IMR-90 (cell line): ENCODE data around the gene USP36. TPM values are rescaled to one million over a fixed set of nuclear protein-coding genes. Genes with fewer than 3 reads are reported as not detected.
A peak's percentile ranks its signal among the peaks of the same experiment; 100 is the strongest.

Source experiments
- BHLHE40 ChIP-seq: fragments of 150-350 bp; IDR thresholded peaks from 2 replicates; pipeline ENCODE4 v1.6.1; 2016; ENCODE audit warnings: mild to moderate bottlenecking, low read depth, low read length
- CTCF ChIP-seq: conservative IDR thresholded peaks from 2 replicates; pipeline ENCODE4 v1.5.1; 2012; ENCODE audit warnings: mild to moderate bottlenecking, low read depth, low read length, improper control_type of control experiment
- polyA plus RNA-seq, 3 experiments: library from polyadenylated mRNA; depleted of rRNA; stranded (reverse); fragments of >200 nt; gene quantifications; 2 replicates each; pipeline ENCODE4 v1.2.3, GENCODE V29; 2012; ENCODE audit warnings: low replicate concordance in 1 of 3
- total RNA-seq: library from RNA; depleted of rRNA; stranded (reverse); fragments of >200 nt; gene quantifications from 2 replicates; pipeline ENCODE4 v1.2.3, GENCODE V29; 2012

Gene USP36
- total and polyA plus RNA-seq, 2 of the 4 experiments (the other 2 are of a cell fraction): 30.6 to 38.3 TPM

DNA sequence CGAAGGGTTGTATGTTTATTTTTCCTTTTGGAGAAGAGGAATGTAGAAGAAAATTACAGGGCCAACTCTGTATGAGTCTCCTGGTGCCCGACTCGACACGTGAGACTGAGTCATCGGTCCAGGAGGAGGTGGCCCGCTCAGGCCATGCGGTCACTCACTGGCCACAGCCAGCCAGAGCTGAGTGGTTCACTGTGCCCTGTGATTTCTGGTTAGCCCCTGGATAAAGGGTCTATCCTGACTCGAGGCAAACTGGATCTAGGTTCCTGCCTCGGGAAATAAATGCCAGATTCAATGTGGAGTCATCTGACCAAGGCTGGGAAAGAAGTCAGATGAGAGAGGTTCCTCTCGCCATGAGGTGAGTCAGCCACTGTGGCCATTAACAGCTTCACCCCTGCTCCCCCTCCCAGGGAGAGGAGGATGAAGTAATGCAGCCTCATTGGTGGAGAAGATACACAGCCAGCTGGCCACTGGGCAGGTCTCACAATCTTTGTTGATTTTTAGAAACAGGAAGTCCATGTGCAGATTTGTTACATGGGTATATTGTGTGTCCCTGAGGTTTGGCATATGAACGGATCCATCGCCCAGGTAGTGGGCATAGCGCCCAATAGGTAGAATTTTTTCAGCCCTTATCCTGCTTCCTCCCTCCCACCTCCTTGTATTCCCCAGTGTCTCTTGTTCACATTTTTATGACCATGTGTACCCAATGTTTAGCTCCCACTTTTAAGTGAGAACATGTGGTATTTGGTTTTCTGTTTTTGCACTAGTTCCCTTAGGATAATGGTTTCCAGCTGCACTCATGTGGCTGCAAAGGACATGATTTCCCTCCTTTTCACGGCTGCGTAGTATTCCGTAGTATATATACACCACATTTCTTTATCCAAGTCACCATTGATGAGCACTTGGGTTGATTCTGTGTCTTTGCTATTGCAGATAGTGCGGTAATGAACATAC, 21.7 kb upstream of the USP36 start (continued):
- TF ChIP-seq CTCF (no peak), BHLHE40 (peak; percentile 99)
